HS-27A (cell line): Measurements from ENCODE around the gene LDLRAD1.
"Not testable (repeated sequence)": the region's sequence is repeated elsewhere in the genome, so short reads cannot be mapped to it uniquely, and the experiment has no call there.

ENCODE experiments used
- DNase-seq: peaks from one replicate; pipeline ENCODE4 v3.0.0-alpha.2; 2012; ENCODE audit warnings: low read depth, missing footprints

LDLRAD1 gene

DNA sequence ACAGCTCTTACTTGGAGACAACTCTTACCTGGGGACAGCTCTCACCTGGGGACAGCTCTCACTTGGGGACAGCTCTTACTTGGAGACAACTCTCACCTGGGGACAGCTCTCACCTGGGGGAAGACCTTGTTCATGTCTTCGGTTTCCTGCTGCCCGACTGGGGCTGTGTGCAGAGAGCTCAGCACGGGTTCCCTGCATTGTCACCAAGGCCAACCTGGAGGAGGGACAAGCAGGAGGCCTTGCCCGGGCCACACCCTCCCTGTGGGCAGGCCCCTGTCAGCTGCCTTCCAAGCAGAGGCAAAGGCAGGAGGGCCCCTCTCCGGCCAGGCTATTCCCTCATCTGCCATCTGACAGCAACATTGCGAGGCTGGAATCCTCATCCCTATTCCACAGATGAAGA lies at the start of gene LDLRAD1:
Gene LDLRAD1 (minus strand): TSS at position 208 of the 400 bp plus-strand sequence. CDS start 74 bp downstream, at position 134.
- DNase-seq, result no peak

GRCh38 chr1:54064299-54064698 lies 46.3 kb upstream of the LDLRAD1 start:
- DNase-seq, result no peak

- DNase-seq, result no peak
These were observed 36.4 kb upstream of the LDLRAD1 start for GRCh38 chr1:54054438-54054749.

DNA sequence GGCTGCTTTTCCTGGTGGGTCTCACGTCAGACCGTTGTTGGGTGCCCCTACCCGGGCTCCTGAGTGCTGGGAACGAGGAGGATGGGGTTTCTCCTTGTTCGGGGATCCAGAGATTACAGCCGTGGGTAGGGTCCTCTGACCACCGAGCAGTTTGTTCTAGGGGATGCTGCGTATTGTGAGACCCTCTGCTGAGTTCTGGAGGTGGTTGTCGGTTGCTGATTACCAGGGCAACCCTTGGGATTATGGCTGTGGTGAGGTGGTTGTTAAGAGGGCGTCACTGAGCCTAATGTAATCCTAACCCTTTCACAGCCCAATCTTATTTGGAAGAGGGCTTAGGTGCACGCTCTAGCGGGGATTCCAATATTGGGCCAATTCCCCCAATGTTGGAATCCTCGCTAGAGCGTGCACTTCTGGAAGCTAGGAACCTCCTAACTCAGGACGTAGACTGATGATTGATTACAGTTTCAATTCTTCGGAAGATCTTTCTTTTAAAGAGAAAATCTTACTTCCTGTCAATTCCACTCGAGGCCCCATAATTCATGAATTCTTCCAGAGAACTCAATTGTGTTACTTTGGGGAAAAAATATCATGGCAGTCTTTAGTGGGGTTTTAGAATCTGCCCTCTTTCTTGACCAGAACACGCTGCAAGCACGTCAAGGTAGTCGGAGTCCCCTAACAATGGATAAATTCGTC lies 35.9 kb upstream of the LDLRAD1 start:
- no peak for DNase-seq

DNA sequence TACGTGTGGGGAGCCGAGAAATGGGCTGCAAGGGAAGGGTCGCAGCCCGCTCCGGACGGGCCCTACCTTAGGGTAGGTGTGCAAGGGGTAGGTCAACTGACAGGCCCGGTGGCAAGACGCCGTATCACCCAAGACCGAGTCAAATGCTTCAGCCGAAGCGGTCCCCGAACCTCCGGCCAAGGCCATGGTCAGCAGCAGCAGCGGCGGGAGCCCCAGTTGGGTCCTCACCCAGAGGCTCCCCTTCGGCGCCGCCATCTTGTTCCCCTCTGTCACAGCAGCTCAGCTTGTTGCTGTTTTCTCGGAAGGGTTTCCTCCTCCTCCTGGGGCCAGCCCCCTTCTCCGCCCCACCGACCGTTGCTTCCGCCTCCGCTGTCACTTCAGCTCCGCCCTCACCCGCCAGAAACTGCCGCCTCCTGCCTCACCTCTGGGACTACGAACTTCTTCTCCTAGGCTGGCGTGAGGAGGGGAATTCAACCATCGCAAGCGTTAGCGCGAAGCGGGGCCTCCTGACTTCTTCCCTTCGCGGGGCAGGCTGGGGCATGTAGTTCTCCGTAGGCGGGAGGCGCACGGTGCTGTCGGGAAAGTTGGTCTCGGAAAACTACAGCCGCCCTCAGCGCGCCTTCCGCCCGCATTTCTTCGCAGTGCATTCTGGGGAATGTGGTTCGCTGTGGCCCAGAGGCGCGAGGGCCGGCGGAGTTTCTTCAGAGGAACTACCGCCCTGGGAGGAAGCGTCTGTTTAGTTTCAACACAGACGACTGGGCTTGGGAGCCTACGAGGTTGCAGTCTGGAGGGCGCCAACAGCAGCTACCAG lies 35.2 kb upstream of the LDLRAD1 start, which contains the start of the genes TCEANC2 and TMEM59:
Gene TCEANC2 (plus strand): TSS at position 675 of the 811 bp plus-strand sequence. CDS start 815 bp downstream, outside the sequence.
Gene TMEM59 (minus strand): TSS at position 271 of the 811 bp plus-strand sequence. CDS start 16 bp downstream, at position 255.
- peak; percentile 98 for DNase-seq

DNA sequence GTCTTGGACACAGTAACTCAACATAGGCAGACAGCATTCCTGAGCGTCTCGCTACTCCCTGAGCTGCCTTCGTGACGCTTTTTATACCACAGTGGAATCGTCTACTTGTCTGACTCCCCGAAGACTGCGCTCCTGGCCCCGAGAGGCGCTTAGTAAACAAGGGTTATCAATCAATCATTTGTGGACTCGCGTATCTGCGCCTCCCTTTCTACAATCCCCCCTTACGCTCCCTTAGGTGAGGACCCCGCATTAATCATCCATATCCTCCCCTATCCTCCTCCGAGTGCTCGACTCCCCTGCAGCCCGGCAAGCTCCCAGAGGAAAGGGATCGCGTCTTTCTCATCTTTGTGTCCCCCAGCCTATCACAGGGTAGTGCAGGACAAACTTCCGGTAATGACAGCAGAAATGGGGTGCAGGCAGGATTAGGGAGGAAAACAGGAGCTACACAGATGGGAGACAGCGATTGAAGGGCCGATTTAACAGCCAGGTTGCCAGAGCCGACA lies 34.5 kb upstream of the LDLRAD1 start:
- DNase-seq, result no peak

DNA sequence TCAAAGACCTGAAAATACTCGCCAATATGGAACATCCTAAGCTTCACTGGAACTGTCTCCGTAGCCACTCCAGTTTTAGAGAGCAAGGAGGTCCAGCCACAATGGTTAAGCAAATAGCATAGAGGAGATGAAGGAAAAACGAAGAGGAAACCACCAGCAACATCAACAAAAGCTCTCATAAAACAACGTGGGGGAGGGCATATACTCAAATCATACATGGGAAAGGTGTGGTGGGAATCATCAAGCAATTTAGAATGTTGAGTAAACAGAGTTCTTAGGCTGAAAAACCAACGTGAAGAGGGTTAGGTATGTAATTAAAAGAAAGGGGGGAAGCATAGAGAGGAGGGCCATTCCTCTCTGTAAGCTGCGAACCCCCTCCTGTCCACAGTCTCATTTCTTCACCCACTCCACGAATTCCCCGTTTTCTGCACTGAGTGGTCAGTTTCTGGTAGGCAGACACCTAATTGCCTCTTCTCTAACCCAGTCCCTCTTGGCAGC lies 34.0 kb upstream of the LDLRAD1 start:
- no peak for DNase-seq

- not testable (repeated sequence) for DNase-seq
These were observed 32.4 kb upstream of the LDLRAD1 start for GRCh38 chr1:54050435-54050834.

DNA sequence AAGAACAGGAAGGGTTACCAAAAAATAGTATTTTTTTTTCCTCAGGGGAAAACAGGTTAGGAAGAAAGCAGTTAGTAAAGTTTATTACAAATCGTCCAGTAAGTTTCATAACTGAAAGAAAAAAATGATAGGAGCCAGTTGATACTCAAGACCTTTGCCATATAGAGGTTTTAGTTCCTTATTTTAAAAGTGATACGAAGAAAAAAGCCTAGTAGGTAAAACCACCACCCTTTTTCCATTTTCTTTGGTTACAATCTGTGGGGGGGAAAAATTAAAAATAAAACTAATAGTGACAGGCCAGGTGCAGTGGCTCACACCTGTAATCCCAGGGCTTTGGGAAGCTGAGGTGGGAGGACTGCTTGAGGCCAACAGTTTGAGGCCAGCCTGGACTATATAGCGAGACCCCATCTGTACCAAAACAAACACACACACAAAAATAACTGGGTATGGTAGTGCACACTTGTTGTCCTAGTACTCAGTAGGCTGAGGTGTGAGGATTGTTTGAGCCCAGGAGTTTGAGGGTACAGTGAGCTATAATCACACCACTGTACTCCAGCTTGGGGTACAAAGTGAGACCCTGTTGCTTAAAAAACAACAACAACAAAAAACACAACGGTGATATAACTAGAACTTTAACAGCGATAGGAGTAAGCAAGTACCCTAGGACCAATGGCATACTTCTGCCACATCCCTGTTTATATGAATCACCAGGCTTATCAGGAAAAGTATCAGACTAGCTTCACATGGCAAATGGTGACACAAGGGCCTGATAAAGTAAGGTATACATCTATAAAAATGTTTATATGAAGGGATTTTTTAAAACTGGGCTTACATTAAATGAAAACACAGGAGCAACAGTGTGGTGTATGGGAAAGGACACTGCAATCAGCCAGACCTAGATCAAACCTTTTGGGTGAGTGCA lies 29.7 kb upstream of the LDLRAD1 start:
- no peak for DNase-seq

DNA sequence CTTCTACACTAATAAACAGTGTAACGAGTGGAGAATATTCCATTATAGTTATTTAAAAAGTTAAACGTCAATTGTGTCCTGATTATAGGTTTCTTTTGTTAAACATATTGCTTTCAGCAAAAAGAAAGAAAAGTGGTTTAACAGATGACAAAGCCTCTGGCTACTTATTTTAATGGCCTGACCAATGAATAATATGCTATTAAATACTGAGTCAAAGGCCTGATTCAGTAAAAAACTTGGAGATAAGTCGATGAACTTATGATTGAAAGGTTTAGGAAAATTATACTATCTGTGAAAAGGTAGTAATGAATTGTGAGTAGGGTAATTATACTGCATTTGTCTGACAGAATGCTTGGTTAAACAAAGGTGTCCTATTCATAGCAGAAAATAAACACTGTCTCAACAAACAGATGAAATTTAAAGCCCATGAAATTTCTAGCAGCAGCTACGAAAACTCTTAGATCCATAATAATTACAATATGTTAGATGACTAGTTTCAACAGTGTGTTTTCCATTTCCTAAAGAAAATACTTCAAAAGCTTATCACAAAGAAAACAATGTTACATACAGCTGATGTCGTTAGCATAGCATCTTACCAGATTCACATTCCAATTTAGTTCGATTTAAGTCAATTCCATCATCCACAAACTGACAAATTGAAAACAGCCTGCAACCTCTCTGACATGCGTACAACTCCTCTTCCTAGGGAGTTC lies 28.8 kb upstream of the LDLRAD1 start:
- no peak for DNase-seq

DNA sequence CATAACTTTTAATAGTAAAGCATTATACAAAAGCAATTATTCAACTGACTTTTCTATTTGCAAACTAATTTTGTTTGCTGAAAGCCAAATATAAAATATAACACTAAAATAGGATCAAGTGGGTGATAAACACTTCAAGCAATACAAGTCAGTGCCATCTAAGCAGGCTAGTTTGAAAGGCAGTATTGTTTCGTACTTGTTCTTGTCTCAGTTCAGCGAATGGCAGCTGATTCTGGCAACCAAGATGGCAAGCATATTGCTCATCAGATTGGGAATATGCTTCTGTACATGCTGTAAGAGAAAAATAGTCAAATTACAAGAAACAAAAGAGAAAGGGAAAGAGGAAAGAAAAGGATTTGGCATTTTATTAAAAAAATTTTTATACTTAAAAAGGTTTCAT lies 27.5 kb upstream of the LDLRAD1 start:
- DNase-seq, result no peak

DNA sequence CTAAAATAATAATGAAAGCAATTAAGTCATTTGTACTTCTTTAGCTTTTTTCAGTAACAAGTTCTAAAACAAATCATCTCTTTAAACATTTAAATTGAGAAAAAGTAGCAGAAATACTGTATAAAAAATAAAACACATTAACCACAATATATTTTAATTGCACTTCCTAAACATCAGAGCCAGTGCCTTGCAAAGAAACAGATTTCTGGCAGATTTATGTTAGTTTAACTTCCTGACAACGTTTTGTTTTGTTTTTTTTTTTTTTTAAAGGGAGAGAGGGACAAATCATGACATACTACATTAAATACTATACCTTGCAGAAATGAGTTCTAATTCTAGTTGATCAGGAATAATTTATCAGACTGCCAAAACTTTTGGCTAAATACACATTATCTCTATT lies 23.8 kb upstream of the LDLRAD1 start:
- DNase-seq, result no peak

DNA sequence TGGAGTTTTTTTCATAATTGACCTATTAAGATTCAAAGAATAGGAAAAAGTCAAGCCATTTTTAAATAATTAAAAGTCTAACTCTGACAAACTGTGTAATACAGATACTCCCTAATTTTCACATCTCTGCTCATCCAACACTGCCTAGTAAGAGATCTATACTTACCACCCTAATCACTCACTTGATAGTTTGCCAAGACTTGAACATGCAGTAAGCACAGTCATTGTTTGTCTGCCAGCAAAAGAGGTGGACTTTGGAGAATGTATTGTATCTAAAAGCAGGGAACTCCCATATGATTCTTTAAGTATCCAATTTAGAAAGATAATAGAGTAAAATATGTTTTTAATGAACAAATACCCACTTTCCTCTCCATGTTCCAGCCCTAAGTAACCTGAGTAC lies 19.5 kb upstream of the LDLRAD1 start:
- DNase-seq, result no peak

DNA sequence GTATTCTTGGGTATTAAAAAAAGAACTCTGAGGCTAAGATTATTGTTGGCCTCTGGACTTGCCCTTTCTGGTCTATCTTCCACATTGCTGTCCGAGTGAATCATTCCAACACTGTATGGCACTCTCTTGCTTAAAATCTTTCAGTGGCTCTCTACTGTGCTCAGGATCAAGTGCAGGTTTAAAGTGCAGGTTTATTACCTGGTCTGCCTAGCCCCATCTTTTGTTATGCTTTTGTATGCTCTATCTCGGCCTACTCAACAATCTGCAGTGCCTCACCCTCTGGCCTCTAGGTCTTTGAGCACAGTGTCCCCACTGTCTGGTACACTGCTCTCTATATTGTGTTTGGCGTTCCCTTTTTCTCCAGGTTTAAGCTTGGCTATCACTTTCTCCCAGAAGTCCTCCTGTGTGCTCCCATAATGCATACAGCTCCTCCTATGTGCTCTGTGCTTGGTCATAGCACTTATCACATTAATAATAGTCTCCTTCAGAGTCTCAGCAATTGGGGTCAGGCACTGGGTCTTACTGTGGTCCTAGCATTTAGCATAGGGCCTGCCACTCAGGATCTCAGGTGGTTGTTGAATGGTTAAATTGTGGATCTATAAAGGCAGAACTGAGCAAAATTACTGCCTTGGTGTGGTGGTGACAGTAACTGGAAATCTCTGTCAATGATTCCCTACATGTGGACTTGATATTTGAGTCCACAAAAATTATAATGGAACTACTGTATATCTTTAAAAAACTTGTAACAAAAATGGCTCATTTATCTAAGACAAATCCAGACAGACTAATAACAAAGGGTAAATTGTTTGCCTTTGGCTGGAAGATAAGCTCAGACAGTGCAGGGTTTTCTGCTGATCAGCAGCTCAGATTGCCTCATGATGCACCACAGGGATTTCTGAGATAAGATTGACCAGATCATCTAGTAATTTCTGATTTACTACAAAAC lies 10.6 kb upstream of the LDLRAD1 start:
- DNase-seq, result no peak

- DNase-seq, result no peak
These were observed 9.9 kb upstream of the LDLRAD1 start for GRCh38 chr1:54027848-54028247.

- DNase-seq, result not testable (repeated sequence)
These were observed 6.8 kb upstream of the LDLRAD1 start for GRCh38 chr1:54024811-54025210.

- no peak for DNase-seq
These were observed 6.4 kb upstream of the LDLRAD1 start for GRCh38 chr1:54024358-54024757.

DNA sequence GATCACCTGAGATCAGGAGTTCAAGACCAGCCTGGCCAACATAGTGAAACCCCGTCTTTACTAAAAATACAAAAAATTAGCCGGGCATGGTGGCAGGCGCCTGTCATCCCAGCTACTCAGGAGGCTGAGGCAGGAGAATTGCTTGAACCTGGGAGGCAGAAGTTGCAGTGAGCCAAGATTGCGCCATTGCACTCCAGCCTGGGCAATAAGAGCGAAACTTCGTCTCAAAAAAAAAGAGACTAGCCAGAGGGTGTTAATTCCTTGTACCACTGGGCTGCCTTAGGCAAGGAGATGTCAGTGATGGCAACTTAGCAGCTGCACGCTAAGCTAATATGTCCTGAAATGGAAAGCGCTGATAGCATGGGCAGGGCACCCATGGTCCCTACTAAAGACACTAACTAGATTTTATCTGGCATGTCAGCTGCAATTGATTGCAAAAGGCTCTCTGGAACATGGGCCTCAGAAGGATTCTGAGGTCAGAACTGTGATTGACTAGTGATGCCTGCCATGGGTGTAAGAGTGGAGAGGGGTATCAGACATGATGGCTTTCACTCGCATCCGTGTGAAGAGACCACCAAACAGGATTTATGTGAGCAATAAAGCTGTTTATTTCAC lies 1.7 kb upstream of the LDLRAD1 start:
- not testable (repeated sequence) for DNase-seq

- no peak for DNase-seq
These were observed 649 bp upstream of the LDLRAD1 start for GRCh38 chr1:54018635-54019034.
